ENCODE data around the gene NINL.
"Not testable (repeated sequence)": the region's sequence is repeated elsewhere in the genome, so short reads cannot be mapped to it uniquely, and the experiment has no call there.

NINL gene

DNA sequence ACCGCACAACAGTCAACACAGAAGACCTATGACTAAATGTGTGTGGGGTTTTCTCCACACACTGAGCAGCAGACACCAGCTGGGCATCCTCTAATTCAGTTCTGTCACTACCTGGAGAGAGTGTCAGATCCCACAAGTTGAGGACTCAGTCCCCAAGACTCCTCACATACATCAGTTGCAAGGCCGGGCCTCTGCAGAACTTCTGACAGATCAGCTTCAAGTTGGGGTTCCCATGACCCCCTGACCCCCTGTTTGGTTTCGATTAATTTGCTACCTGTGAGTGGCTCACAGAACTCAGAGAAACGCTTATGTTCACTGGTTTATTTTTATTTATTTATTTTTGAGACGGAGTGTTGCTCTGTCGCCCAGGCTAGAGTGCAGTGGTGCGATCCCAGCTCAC is 3.2 kb upstream of the NINL start:
- no peak overlapping the region for H3K4me3 ChIP-seq
- DNase-seq (ENCODE audit: low spot score) = no peak
- TF ChIP-seq CTCF (IDR thresholded peaks at IDR 0.05) = no peak
- no peak overlapping the region for H3K27ac ChIP-seq

GRCh38 chr20:25587536-25587935 is 2.2 kb upstream of the NINL start:
- no peak for TF ChIP-seq CTCF (IDR thresholded peaks at IDR 0.05)
- H3K4me3 ChIP-seq = no peak overlapping the region
- DNase-seq (ENCODE audit: low spot score) = no peak
- H3K27ac ChIP-seq = no peak overlapping the region

GRCh38 chr20:25586877-25587276 is 1.5 kb upstream of the NINL start:
- Histone ChIP-seq H3K27ac (no peak overlapping the region), H3K4me3 (no peak overlapping the region)
- DNase-seq (ENCODE audit: low spot score) = no peak
- no peak for TF ChIP-seq CTCF (IDR thresholded peaks at IDR 0.05)

- H3K27ac ChIP-seq; H3K4me3 ChIP-seq; DNase-seq (ENCODE audit: low spot score): not testable (repeated sequence)
Observed at GRCh38 chr20:25583607-25584006, 1.7 kb downstream of the NINL start.

DNA sequence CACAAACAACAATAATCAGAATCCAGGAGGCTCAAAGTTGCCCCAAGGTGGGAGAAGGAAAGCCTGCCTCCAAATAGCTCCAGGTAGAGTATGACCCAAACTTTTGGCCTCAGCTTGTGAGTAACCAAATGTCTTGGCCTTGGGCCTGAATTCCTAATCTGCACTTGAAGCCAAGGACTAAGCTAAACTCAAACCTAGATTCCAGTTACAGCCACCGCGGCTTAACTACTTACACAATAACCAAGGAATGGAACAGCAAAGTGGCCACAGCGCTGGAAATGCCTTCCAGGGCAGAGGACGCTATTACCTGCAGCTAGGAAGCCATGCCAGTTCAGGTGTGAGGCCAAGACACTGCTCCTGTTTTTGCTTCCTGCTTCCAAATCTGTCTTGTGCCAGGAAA is 4.6 kb downstream of the NINL start:
- TF ChIP-seq CTCF (IDR thresholded peaks at IDR 0.05) = no peak
- Histone ChIP-seq H3K4me3 (no peak overlapping the region), H3K27ac (no peak overlapping the region)
- no peak for DNase-seq (ENCODE audit: low spot score)

DNA sequence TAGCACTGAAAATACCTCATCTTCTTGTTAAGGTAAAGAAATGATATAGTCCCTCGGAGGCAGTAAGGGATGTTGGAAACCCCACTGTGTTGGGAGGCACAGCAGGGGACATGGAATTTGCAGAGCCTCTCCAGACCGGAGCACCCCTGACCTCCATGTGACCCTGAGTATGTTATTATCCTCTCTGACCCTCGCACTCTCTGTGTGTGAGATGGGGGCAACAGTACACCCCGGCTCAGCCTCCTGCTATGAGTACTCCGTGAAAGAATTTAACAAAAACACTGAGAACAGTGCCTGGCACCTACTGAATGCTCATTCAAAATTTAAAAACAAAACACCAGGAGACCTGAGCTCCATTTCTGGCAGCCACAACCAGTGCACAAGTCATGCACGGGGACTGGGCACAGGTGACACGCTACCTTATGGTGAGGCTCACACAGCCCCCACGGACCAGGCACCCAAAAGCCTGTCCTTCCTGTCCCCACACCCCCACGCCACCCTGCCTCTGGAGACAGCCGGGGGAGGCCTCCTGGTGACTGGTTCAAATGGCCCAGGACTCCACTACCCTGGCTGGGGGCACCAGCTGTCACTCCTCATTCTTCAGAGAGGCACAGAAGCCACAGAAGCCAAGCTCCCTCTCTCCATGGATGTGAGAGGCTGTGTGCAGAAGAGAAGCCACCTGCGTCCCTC is 6.1 kb downstream of the NINL start:
- no peak overlapping the region for H3K27ac ChIP-seq
- no peak for DNase-seq (ENCODE audit: low spot score)
- no peak overlapping the region for H3K4me3 ChIP-seq
- no peak for TF ChIP-seq CTCF (IDR thresholded peaks at IDR 0.05)

GRCh38 chr20:25576783-25577530 is 8.4 kb downstream of the NINL start:
- no peak for DNase-seq (ENCODE audit: low spot score)
- Histone ChIP-seq H3K27ac (no peak overlapping the region), H3K4me3 (no peak overlapping the region)
- no peak for TF ChIP-seq CTCF (IDR thresholded peaks at IDR 0.05)

Data from coronary artery (tissue), 2 donors.